ENCODE measurements around the gene MAPK1.

DNA sequence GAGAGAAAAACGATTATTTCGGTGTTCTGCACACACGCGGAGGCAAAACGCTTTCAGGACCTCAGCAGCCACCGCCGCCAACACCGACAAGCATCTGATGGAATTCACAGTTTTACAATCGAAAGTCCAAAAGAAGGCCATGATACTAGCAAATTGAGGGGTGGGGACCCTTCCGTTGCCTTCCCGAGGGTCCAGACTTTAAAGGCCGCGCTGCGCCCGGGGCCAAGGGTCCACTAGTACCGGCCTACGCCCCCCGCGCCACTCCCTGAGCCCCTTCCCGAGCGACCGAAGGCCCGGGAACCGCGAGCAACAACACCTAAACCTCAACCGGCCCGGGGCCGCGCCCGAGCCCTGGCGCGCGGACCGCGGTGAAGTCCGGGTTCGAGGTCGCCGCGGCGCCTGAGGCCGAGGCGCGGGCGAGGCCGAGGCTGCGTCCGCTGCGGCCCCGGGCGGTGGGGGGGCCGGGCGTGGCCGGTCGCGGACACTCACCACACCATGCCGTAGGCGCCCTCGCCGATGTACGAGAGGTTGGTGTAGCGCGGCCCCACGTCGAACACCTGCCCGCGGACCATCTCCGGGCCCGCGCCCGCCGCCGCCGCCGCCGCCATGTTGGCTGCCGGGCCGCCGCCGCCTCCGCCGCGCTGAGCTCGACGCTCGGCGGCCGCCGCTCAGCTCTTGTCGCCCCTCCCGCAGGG is 465 bp downstream of the MAPK1 start:
- TF ChIP-seq EZH2phosphoT487 (conservative IDR thresholded peaks at IDR 0.05; ENCODE audit: low read length), result no peak
- TF ChIP-seq, protein P1, sequence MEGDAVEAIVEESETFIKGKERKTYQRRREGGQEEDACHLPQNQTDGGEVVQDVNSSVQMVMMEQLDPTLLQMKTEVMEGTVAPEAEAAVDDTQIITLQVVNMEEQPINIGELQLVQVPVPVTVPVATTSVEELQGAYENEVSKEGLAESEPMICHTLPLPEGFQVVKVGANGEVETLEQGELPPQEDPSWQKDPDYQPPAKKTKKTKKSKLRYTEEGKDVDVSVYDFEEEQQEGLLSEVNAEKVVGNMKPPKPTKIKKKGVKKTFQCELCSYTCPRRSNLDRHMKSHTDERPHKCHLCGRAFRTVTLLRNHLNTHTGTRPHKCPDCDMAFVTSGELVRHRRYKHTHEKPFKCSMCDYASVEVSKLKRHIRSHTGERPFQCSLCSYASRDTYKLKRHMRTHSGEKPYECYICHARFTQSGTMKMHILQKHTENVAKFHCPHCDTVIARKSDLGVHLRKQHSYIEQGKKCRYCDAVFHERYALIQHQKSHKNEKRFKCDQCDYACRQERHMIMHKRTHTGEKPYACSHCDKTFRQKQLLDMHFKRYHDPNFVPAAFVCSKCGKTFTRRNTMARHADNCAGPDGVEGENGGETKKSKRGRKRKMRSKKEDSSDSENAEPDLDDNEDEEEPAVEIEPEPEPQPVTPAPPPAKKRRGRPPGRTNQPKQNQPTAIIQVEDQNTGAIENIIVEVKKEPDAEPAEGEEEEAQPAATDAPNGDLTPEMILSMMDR (IDR thresholded peaks at IDR 0.05; ENCODE audit: insufficient read depth, low read length, poor library complexity, severe bottlenecking), result no peak
